IMR-90 (cell line): ENCODE results near the gene BACH1. TPM values are rescaled to one million over a fixed set of nuclear protein-coding genes. Genes with fewer than 3 reads are reported as not detected.
A peak's percentile ranks its signal among the peaks of the same experiment; 100 is the strongest.

Experiments
- ATAC-seq: fragments of 200-7000 bp; cut with Tn5 transposase; 2 replicates; pipeline ENCODE4 v1.9.1; 2020; ENCODE audit warnings: low read depth, mild to moderate bottlenecking, moderate library complexity
- BruUV-seq: library from RNA; stranded (reverse); fragments of 400-500 nt; replicated peaks from 2 replicates; lab custom pipeline; 2021; lab: Mats Ljungman, UMichigan
- CTCF ChIA-PET: fragments of 300-600 bp; formaldehyde crosslinking; extraction: SDS; loops from one replicate; lab custom pipeline; 2021; ENCODE audit warnings: antibody characterized with exemption; lab: Yijun Ruan, JAX
- POLR2A ChIA-PET: fragments of 300-600 bp; sonication (Branson Sonifier 250); formaldehyde crosslinking; loops from one replicate; lab custom pipeline; 2022; ENCODE audit warnings: antibody characterized with exemption; ENCODE audit not compliant: unreplicated experiment; lab: Charles Lee
- DNase-seq: peaks from one replicate; pipeline ENCODE4 v3.0.0; 2013
- H2AFZ ChIP-seq: replicated peaks from 2 replicates; pipeline ENCODE3; 2013; ENCODE audit warnings: low read length, mild to moderate bottlenecking; ENCODE audit not compliant: poor library complexity
- H2AK5ac ChIP-seq: 2 replicates; pipeline ENCODE4 v1.6.1; 2013; ENCODE audit warnings: low read depth, low read length, inconsistent platforms
- H2AK9ac ChIP-seq: replicated peaks from 2 replicates; pipeline ENCODE3; 2013; ENCODE audit warnings: mild to moderate bottlenecking, low read depth, low read length, moderate library complexity; ENCODE audit not compliant: poor library complexity
- H2BK120ac ChIP-seq: 2 replicates; pipeline ENCODE4 v1.6.1; 2013; ENCODE audit warnings: low read depth, low read length, inconsistent platforms
- H2BK15ac ChIP-seq: 3 replicates; pipeline ENCODE4 v1.6.1; 2013; ENCODE audit warnings: low read depth, low read length, inconsistent platforms
- H2BK20ac ChIP-seq: 2 replicates; pipeline ENCODE4 v1.6.1; 2013; ENCODE audit warnings: low read depth, mild to moderate bottlenecking, inconsistent platforms, low read length, moderate library complexity
- H2BK5ac ChIP-seq: 2 replicates; pipeline ENCODE4 v1.6.1; 2013; ENCODE audit warnings: mild to moderate bottlenecking, low read depth, low read length, inconsistent platforms; ENCODE audit not compliant: poor library complexity, severe bottlenecking
- H3K14ac ChIP-seq: replicated peaks from 2 replicates; pipeline ENCODE4 v1.6.1; 2013; ENCODE audit warnings: low read depth, low read length, inconsistent platforms
- H3K18ac ChIP-seq: 2 replicates; pipeline ENCODE4 v1.6.1; 2013; ENCODE audit warnings: low read depth, low read length, control low read depth
- H3K23ac ChIP-seq: 2 replicates; pipeline ENCODE4 v1.6.1; 2013; ENCODE audit warnings: low read depth, low read length, inconsistent platforms
- H3K27ac ChIP-seq: 2 replicates; pipeline ENCODE4 v1.5.1; 2013; ENCODE audit warnings: mild to moderate bottlenecking, control low read depth, low read length; ENCODE audit not compliant: insufficient read depth
- H3K27me3 ChIP-seq: 2 replicates; pipeline ENCODE4 v1.6.1; 2013; ENCODE audit warnings: low read length; ENCODE audit not compliant: control insufficient read depth, insufficient read depth
- H3K36me3 ChIP-seq: 2 replicates; pipeline ENCODE4 v1.6.1; 2013; ENCODE audit warnings: low read length, mixed read lengths; ENCODE audit not compliant: control insufficient read depth, insufficient read depth
- H3K4ac ChIP-seq: 2 replicates; pipeline ENCODE4 v1.6.1; 2013; ENCODE audit warnings: low read depth, low read length, inconsistent platforms
- H3K4me1 ChIP-seq: 2 replicates; pipeline ENCODE4 v1.6.1; 2013; ENCODE audit warnings: low read length, mixed read lengths; ENCODE audit not compliant: control insufficient read depth, insufficient read depth
- H3K4me2 ChIP-seq: 2 replicates; pipeline ENCODE4 v1.6.1; 2013; ENCODE audit warnings: low read depth, mild to moderate bottlenecking, control low read depth, low read length, moderate library complexity
- H3K4me3 ChIP-seq: 2 replicates; pipeline ENCODE4 v1.5.1; 2013; ENCODE audit warnings: low read depth, mild to moderate bottlenecking, control low read depth, low read length, moderate library complexity; ENCODE audit not compliant: insufficient read depth
- H3K56ac ChIP-seq: 2 replicates; pipeline ENCODE4 v1.6.1; 2013; ENCODE audit warnings: low read length, inconsistent platforms; ENCODE audit not compliant: insufficient read depth; ENCODE audit errors: extremely low read depth
- H3K79me1 ChIP-seq, 2 experiments: 2 replicates each; pipeline ENCODE4 v1.6.1; 2013; ENCODE audit warnings: low read length in 2 of 2, inconsistent platforms in 1 of 2, low read depth in 1 of 2
- H3K9ac ChIP-seq: 2 replicates; pipeline ENCODE4 v1.6.1; 2013; ENCODE audit warnings: low read depth, low read length, control low read depth
- H3K9me1 ChIP-seq: 2 replicates; pipeline ENCODE4 v1.6.1; 2013; ENCODE audit warnings: low read length, inconsistent platforms; ENCODE audit not compliant: insufficient read depth
- H3K9me3 ChIP-seq: 2 replicates; pipeline ENCODE4 v1.6.1; 2013; ENCODE audit warnings: low read length; ENCODE audit not compliant: control insufficient read depth, insufficient read depth
- H4K20me1 ChIP-seq: 2 replicates; pipeline ENCODE4 v1.6.1; 2013; ENCODE audit warnings: low read length, inconsistent platforms; ENCODE audit not compliant: insufficient read depth
- H4K5ac ChIP-seq: 2 replicates; pipeline ENCODE4 v1.6.1; 2013; ENCODE audit warnings: mild to moderate bottlenecking, low read depth, low read length, control low read depth
- H4K8ac ChIP-seq, 2 experiments: 2 replicates each; pipeline ENCODE4 v1.6.1; 2013; ENCODE audit warnings: low read depth in 2 of 2, low read length in 2 of 2, control low read depth in 1 of 2, inconsistent platforms in 1 of 2
- H4K91ac ChIP-seq: 2 replicates; pipeline ENCODE4 v1.6.1; 2013; ENCODE audit warnings: low read depth, low read length, inconsistent platforms; ENCODE audit not compliant: insufficient read depth
- POLR2A ChIP-seq: IDR thresholded peaks from 2 replicates; pipeline ENCODE4 v1.6.1; 2012; ENCODE audit warnings: mild to moderate bottlenecking, low read depth, low read length
- WGBS, 2 experiments: methylation state at CpG; one replicate each; pipeline versions ENCODE4 v1.1.5 to v1.1.7; 2013; ENCODE audit warnings: missing lambda C conversion rate in 2 of 2; ENCODE audit not compliant: insufficient read length in 1 of 2; ENCODE audit errors: extremely low coverage in 2 of 2; 5-methylcytosine and 5-hydroxymethylcytosine counted together
- dilution Hi-C: fragments of 300-500 bp; cut with HindIII; formaldehyde crosslinking; loops from one replicate; pipeline ENCODE4 v1.14.3; 2018; ENCODE audit warnings: low sequenced_read_pairs; ENCODE audit not compliant: unreplicated experiment
- in situ Hi-C: fragments of 300-500 bp; cut with MboI; formaldehyde crosslinking; loops from 3 replicates; pipeline ENCODE4 v1.14.3; 2019; ENCODE audit warnings: low sequenced_read_pairs, inconsistent platforms, mixed read lengths
- intact Hi-C: fragments of 100-400 bp; cut with micrococcal nuclease; formaldehyde crosslinking; loops from 2 replicates; pipeline ENCODE4 v1.10.0; 2022
- polyA plus RNA-seq, 3 experiments: library from polyadenylated mRNA; depleted of rRNA; stranded (reverse); fragments of >200 nt; gene quantifications; 2 replicates each; pipeline ENCODE4 v1.2.3, GENCODE V29; 2012; ENCODE audit warnings: low replicate concordance in 1 of 3
- total RNA-seq: library from RNA; depleted of rRNA; stranded (reverse); fragments of >200 nt; gene quantifications from 2 replicates; pipeline ENCODE4 v1.2.3, GENCODE V29; 2012

Gene BACH1
- total and polyA plus RNA-seq, 2 of the 4 experiments (the other 2 are of a cell fraction), result 23.1 to 108 TPM

DNA sequence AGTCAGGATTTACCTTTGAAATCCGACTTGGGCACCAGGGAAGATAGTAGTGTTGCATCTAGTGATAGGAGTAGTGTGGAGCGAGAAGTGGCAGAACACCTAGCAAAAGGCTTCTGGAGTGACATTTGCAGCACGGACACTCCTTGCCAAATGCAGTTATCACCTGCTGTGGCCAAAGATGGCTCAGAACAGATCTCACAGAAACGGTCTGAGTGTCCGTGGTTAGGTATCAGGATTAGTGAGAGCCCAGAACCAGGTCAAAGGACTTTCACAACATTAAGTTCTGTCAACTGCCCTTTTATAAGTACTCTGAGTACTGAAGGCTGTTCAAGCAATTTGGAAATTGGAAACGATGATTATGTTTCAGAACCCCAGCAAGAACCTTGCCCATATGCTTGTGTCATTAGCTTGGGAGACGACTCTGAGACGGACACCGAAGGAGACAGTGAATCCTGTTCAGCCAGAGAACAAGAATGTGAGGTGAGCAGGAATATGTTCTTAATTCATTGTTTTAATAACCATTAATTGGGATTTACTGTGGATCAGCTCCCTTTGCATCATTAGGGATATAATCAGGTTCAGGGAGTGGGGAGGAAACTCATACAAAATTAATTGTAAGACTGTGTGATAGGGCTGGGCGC is 28.3 kb downstream of the BACH1 start:
- H2AK5ac ChIP-seq, result no peak overlapping the region
- no peak overlapping the region for H2BK120ac ChIP-seq
- CTCF ChIA-PET, result no interaction called here
- H4K91ac ChIP-seq, result no peak overlapping the region
- H3K18ac ChIP-seq, result no peak overlapping the region
- intact Hi-C loops (no loop called here), in situ Hi-C loops (no loop called here), dilution Hi-C loops (no loop called here)
- peaks cover 13% of the 10 kb centered on the region for H3K9me1 ChIP-seq
- H4K20me1 ChIP-seq, result peaks cover 49% of the 10 kb centered on the region
- H2BK5ac ChIP-seq, result peak overlapping the region; percentile 15
- ATAC-seq, result no peak
- no peak overlapping the region for H3K14ac ChIP-seq
- no peaks in the 10 kb centered on the region for H3K9me3 ChIP-seq
- no peak for TF ChIP-seq POLR2A
- no peak overlapping the region for H3K56ac ChIP-seq
- whole genome bisulfite sequencing, 2 experiments, result 100% methylated on average over 3 of the region's 10 CpGs; no CpG with 5 or more reads in 1 of the 2 experiments
- H3K79me1 ChIP-seq, result peaks cover 16 to 59% of the 10 kb centered on the region in 2 experiments; a peak in 3 of 4 replicates
- H2BK20ac ChIP-seq, result peak overlapping the region; percentile 14; the same call in 1 of the 2 replicates
- H3K27me3 ChIP-seq, result no peaks in the 10 kb centered on the region
- no peak for DNase-seq
- no peak overlapping the region for H4K8ac ChIP-seq
- no peak overlapping the region for H2AFZ ChIP-seq
- H3K4me1 ChIP-seq, result peaks cover 4% of the 10 kb centered on the region
- H3K4ac ChIP-seq, result peak overlapping the region; percentile 25; the same call in 1 of the 2 replicates
- peaks cover 36% of the 10 kb centered on the region for H3K36me3 ChIP-seq
- H3K27ac ChIP-seq, result no peak overlapping the region
- H2BK15ac ChIP-seq, result no peak overlapping the region
- no peak overlapping the region for H3K23ac ChIP-seq
- H3K9ac ChIP-seq, result no peak overlapping the region
- POLR2A ChIA-PET, result no interaction called here
- no peak overlapping the region for H3K4me3 ChIP-seq
- H2AK9ac ChIP-seq, result no peak overlapping the region
- no peak overlapping the region for H4K5ac ChIP-seq
- no peak overlapping the region for H3K4me2 ChIP-seq
- BruUV-seq, result no TSS peak
